Astrocyte (in vitro differentiated cells and primary cell): ENCODE measurements around the gene P3H4. TPM values are rescaled to one million over a fixed set of nuclear protein-coding genes. Genes with fewer than 3 reads are reported as not detected.

Experiments used
- DNase-seq: peaks from one replicate; pipeline ENCODE4 v3.0.0-alpha.2; 2010; ENCODE audit warnings: low read depth
- FAIRE-seq: peaks from 2 replicates; lab custom pipeline; 2011; peaks lifted over from hg19 to GRCh38; lab: Jason Lieb, UNC
- H2AFZ ChIP-seq: 2 replicates; pipeline ENCODE4 v1.6.0; 2012; ENCODE audit warnings: low read depth, low read length, inconsistent platforms
- H3K27ac ChIP-seq: 2 replicates; pipeline ENCODE4 v1.5.1; 2011; ENCODE audit warnings: low read depth, low read length, inconsistent platforms
- H3K27me3 ChIP-seq: 2 replicates; pipeline ENCODE4 v1.6.0; 2011; ENCODE audit warnings: low read length, inconsistent platforms; ENCODE audit not compliant: insufficient read depth
- H3K36me3 ChIP-seq: 2 replicates; pipeline ENCODE4 v1.5.1; 2011; ENCODE audit warnings: low read length, inconsistent platforms; ENCODE audit not compliant: insufficient read depth
- H3K4me1 ChIP-seq: 2 replicates; pipeline ENCODE4 v1.5.1; 2011; ENCODE audit warnings: low read length, inconsistent platforms; ENCODE audit not compliant: insufficient read depth
- H3K4me2 ChIP-seq: 2 replicates; pipeline ENCODE4 v1.6.0; 2012; ENCODE audit warnings: low read length, inconsistent platforms
- H3K4me3 ChIP-seq: 2 replicates; pipeline ENCODE4 v1.5.1; 2011; ENCODE audit warnings: low read depth, mild to moderate bottlenecking, low read length, inconsistent platforms; ENCODE audit not compliant: insufficient read depth
- H3K79me2 ChIP-seq: 2 replicates; pipeline ENCODE4 v1.6.0; 2012; ENCODE audit warnings: mild to moderate bottlenecking, low read length, inconsistent platforms; ENCODE audit not compliant: insufficient read depth
- H3K9ac ChIP-seq: 2 replicates; pipeline ENCODE4 v1.6.0; 2012; ENCODE audit warnings: mild to moderate bottlenecking, low read length, inconsistent platforms
- H3K9me3 ChIP-seq: 2 replicates; pipeline ENCODE4 v1.5.1; 2012; ENCODE audit warnings: low read depth, mild to moderate bottlenecking, low read length, inconsistent platforms; ENCODE audit not compliant: insufficient read depth
- H4K20me1 ChIP-seq: 2 replicates; pipeline ENCODE4 v1.6.0; 2012; ENCODE audit warnings: low read length, inconsistent platforms; ENCODE audit not compliant: insufficient read depth
- H3K27ac Mint-ChIP-seq: one replicate; pipeline ENCODE4 v1.8.0; 2021; ENCODE audit warnings: mild to moderate bottlenecking, mixed read lengths; ENCODE audit not compliant: unreplicated experiment
- H3K27me3 Mint-ChIP-seq: one replicate; pipeline ENCODE4 v1.8.0; 2021; ENCODE audit warnings: low read depth, mixed read lengths; ENCODE audit not compliant: unreplicated experiment
- H3K36me3 Mint-ChIP-seq: one replicate; pipeline ENCODE4 v1.8.0; 2021; ENCODE audit warnings: low read depth, mixed read lengths; ENCODE audit not compliant: unreplicated experiment
- H3K4me1 Mint-ChIP-seq: one replicate; pipeline ENCODE4 v1.8.0; 2021; ENCODE audit warnings: low read depth, mixed read lengths; ENCODE audit not compliant: unreplicated experiment
- H3K4me3 Mint-ChIP-seq: one replicate; pipeline ENCODE4 v1.8.0; 2021; ENCODE audit warnings: mild to moderate bottlenecking, moderate library complexity, mixed read lengths; ENCODE audit not compliant: unreplicated experiment
- H3K9me3 Mint-ChIP-seq: one replicate; pipeline ENCODE4 v1.8.0; 2021; ENCODE audit warnings: mild to moderate bottlenecking, mixed read lengths; ENCODE audit not compliant: unreplicated experiment
- EZH2 ChIP-seq: IDR thresholded peaks from 2 replicates; pipeline ENCODE4 v1.6.1; 2012; ENCODE audit warnings: mild to moderate bottlenecking, low read length, inconsistent platforms; ENCODE audit not compliant: insufficient read depth
- total RNA-seq: library from RNA; stranded (reverse); gene quantifications from 2 replicates; pipeline ENCODE4 v1.2.1, GENCODE V29; 2021
- TF ChIP-seq, protein P1 (sequence below): IDR thresholded peaks from 2 replicates; pipeline ENCODE4 v1.5.1; 2011; ENCODE audit warnings: low read depth, mild to moderate bottlenecking, inconsistent platforms, low read length, moderate library complexity; ENCODE audit not compliant: insufficient read depth

Gene P3H4
- total RNA-seq, 1 donor from 2014 or later, result 81.5 TPM

DNA sequence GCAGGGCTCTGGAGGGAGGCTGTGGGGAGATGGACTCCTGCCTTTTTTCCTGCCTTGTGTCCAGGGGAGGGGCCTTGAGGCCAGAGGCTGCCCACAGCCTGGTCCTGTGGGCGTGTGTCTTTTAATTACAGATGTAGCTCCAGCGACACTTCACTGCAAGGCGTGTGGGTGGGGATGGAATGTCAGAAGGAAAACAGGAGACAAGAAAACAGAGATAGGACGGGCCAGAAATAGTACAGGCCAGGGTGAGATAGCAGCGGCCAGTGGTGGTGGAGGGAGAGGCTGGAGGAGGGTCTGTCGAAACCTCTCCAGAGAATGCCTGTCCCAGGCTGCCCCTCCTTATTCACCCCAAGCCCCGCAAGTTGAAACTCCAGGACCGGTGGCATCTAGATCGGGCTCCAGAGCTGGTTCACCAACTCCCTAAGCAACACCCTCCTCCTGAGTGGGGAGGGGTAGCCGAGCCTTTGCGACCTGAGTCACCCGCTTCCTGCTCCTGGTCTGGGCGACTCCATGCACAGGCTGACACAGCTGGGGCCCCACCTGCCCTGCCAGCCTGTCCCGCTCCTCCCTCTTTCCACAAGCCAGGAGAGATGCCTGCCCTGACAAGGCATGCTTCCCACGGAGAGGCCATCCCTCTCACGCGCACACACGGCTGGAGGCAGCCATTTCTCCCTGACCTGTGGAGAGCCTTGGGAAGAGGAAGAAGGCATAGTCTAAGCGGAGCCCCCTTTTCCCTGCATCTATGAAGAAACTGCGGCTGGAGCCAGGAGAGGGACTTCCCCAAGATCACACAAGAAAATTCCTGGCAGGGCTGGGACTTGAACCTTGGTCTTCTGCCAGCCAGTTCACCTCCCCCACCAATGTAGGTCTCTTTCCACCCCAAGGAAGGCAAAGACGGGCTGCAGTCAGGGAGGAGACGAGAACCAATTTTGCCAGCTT lies 18.6 kb downstream of the P3H4 start:
- Histone ChIP-seq H3K4me3 (no peak overlapping the region), H3K36me3 (no peaks in the 10 kb centered on the region), H3K9me3 (no peaks in the 10 kb centered on the region), H4K20me1 (no peaks in the 10 kb centered on the region), H3K4me1 (peaks cover 19% of the 10 kb centered on the region), H2AFZ (peak overlapping the region; percentile 78), H3K9ac (peak overlapping the region; percentile 34), H3K27ac (peak overlapping the region; percentile 43), H3K27me3 (no peaks in the 10 kb centered on the region), H3K4me2 (peak overlapping the region; percentile 75), H3K79me2 (no peaks in the 10 kb centered on the region)
- H3K4me1 Mint-ChIP-seq, result peaks cover 38% of the 10 kb centered on the region
- H3K27ac Mint-ChIP-seq, result peak overlapping the region; percentile 96
- H3K9me3 Mint-ChIP-seq, result no peaks in the 10 kb centered on the region
- H3K36me3 Mint-ChIP-seq, result no peaks in the 10 kb centered on the region
- peak; percentile 66 for DNase-seq
- FAIRE-seq, result no peak
- no peaks in the 10 kb centered on the region for H3K27me3 Mint-ChIP-seq
- peak overlapping the region; percentile 54 for H3K4me3 Mint-ChIP-seq
- TF ChIP-seq, protein P1, sequence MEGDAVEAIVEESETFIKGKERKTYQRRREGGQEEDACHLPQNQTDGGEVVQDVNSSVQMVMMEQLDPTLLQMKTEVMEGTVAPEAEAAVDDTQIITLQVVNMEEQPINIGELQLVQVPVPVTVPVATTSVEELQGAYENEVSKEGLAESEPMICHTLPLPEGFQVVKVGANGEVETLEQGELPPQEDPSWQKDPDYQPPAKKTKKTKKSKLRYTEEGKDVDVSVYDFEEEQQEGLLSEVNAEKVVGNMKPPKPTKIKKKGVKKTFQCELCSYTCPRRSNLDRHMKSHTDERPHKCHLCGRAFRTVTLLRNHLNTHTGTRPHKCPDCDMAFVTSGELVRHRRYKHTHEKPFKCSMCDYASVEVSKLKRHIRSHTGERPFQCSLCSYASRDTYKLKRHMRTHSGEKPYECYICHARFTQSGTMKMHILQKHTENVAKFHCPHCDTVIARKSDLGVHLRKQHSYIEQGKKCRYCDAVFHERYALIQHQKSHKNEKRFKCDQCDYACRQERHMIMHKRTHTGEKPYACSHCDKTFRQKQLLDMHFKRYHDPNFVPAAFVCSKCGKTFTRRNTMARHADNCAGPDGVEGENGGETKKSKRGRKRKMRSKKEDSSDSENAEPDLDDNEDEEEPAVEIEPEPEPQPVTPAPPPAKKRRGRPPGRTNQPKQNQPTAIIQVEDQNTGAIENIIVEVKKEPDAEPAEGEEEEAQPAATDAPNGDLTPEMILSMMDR, result no peak
- no peak for TF ChIP-seq EZH2

DNA sequence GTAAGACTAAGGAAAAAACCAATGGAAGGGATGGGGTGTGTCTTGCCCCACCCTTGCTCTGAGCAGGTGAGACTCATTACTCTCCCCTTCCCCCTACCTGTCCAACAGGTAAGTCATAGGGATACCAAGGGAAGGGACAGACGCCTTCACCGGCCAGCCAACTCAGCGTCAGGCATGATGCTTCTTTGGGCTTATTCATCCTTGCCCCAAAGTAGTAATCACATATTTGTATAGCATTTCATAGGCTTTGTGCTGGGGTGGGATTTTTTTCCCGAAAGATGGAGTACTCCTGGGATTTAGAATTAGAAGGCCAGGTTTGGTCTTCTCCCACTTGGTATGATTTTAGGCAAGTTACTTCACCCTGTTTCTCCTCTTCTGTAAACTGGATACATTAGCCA lies 24.7 kb downstream of the P3H4 start:
- peak overlapping the region; percentile 81 for H3K27ac Mint-ChIP-seq
- Histone ChIP-seq H3K4me1 (peaks cover 22% of the 10 kb centered on the region), H3K4me2 (peak overlapping the region; percentile 37), H3K9ac (no peak overlapping the region), H2AFZ (no peak overlapping the region), H3K27me3 (no peaks in the 10 kb centered on the region), H3K9me3 (no peaks in the 10 kb centered on the region), H3K36me3 (no peaks in the 10 kb centered on the region), H3K4me3 (no peak overlapping the region), H4K20me1 (peaks cover 25% of the 10 kb centered on the region), H3K79me2 (peaks cover 25% of the 10 kb centered on the region), H3K27ac (no peak overlapping the region)
- DNase-seq (no peak), FAIRE-seq (no peak)
- H3K4me1 Mint-ChIP-seq, result peaks cover 30% of the 10 kb centered on the region
- H3K27me3 Mint-ChIP-seq, result no peaks in the 10 kb centered on the region
- peak overlapping the region; percentile 82 for H3K4me3 Mint-ChIP-seq
- no peak for TF ChIP-seq EZH2
- TF ChIP-seq, protein P1, result no peak
- H3K9me3 Mint-ChIP-seq, result no peaks in the 10 kb centered on the region
- H3K36me3 Mint-ChIP-seq, result peaks cover 5% of the 10 kb centered on the region
